Activated CD4-positive, alpha-beta memory T cell treated with anti-CD3 and anti-CD28 coated beads, Interleukin-2, amount 10 ng/mL, durations not matched to agents 7 days and 5 days (primary cell): Measurements from ENCODE around the gene NFIL3. TPM values are rescaled to one million over a fixed set of nuclear protein-coding genes. Genes with fewer than 3 reads are reported as not detected.
"Not testable (repeated sequence)": the region's sequence is repeated elsewhere in the genome, so short reads cannot be mapped to it uniquely, and the experiment has no call there.

Experiments used
- CTCF ChIA-PET: fragments of 350-600 bp; sonication (Branson Sonifier 250); formaldehyde crosslinking; loops from one replicate; lab custom pipeline; 2021; ENCODE audit warnings: antibody characterized with exemption, inconsistent platforms; lab: Charles Lee
- POLR2A ChIA-PET: fragments of 350-600 bp; sonication (Branson Sonifier 250); formaldehyde crosslinking; loops from one replicate; lab custom pipeline; 2021; ENCODE audit warnings: antibody characterized with exemption; lab: Charles Lee
- DNase-seq: peaks from one replicate; pipeline ENCODE4 v3.0.0-alpha.2; 2020
- H3K27ac Mint-ChIP-seq: one replicate; pipeline ENCODE4 v1.8.0; 2021; ENCODE audit warnings: mild to moderate bottlenecking, mixed read lengths
- H3K27me3 Mint-ChIP-seq: one replicate; pipeline ENCODE4 v1.8.0; 2021; ENCODE audit warnings: mixed read lengths
- H3K36me3 Mint-ChIP-seq: one replicate; pipeline ENCODE4 v1.8.0; 2021; ENCODE audit warnings: low read depth, mixed read lengths
- H3K4me1 Mint-ChIP-seq: one replicate; pipeline ENCODE4 v1.8.0; 2021; ENCODE audit warnings: mixed read lengths
- H3K4me3 Mint-ChIP-seq: one replicate; pipeline ENCODE4 v1.8.0; 2021; ENCODE audit warnings: mild to moderate bottlenecking, mixed read lengths
- H3K9me3 Mint-ChIP-seq: one replicate; pipeline ENCODE4 v1.8.0; 2021; ENCODE audit warnings: mixed read lengths
- total RNA-seq, 2 experiments: library from RNA; stranded (reverse); gene quantifications; one replicate each; pipeline ENCODE4 v1.2.3, GENCODE V29; 2021

Gene NFIL3
- total RNA-seq, 2 experiments from 2014 or later: 98.9 to 100 TPM

DNA sequence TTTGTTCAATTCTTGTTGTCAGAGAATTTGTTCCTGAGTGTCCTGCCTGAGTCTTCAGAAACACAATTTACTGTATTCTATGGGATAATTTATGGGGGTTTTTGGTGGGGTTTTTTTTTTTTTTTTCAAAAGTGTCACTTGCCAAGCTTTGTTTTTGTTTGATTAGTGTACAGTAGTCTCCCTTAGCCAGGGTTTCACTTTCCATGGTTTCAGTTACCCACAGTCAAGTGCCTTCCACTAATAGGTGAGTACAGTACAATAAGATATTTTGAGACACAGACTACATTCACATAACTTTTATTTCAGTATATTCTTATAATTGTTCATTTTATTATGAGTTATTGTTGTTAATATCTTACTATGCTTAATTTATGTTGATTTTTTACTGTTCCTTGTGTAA, 36.9 kb downstream of the NFIL3 start:
- Mint-ChIP-seq H3K4me1 (no peaks in the 10 kb centered on the region), H3K4me3 (no peak overlapping the region), H3K36me3 (peaks cover 8% of the 10 kb centered on the region), H3K9me3 (peaks cover 4% of the 10 kb centered on the region), H3K27me3 (peaks cover 10% of the 10 kb centered on the region), H3K27ac (no peak overlapping the region)
- ChIA-PET CTCF (interaction anchor here (0.9 kb wide), 1 partner anchor 40 kb away, joined by 3 read pairs; no protein-coding TSS in a partner anchor), POLR2A (interaction anchor here (2.5 kb wide), 1 partner anchor 10 kb away, joined by 8 read pairs; no protein-coding TSS in a partner anchor)
- no peak for DNase-seq

DNA sequence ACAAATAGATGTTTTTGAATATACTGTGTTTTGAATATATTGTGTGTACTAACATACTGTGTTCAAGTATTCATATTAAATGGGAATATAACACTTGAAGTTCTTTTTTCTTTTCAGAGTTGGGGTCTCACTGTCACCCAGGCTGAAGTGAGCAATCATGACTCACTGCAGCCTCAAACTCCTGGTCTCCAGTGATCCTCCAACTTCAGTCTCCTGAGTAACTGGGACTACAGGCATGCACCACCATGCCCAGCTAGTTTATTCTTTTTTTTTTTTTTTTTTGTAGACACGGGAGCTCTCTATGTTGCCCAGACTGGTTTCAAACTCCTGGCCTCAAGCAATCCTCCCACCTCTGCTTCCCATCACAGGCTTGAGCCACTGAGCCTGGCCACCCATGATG, 38.7 kb downstream of the NFIL3 start:
- peaks cover 20% of the 10 kb centered on the region for H3K27me3 Mint-ChIP-seq
- ChIA-PET CTCF (interaction anchor here (0.6 kb wide), 2 partner anchors 139 to 470 kb away, joined by 3 to 4 read pairs; no protein-coding TSS in a partner anchor), POLR2A (no interaction called here)
- no peaks in the 10 kb centered on the region for H3K4me1 Mint-ChIP-seq
- no peak overlapping the region for H3K4me3 Mint-ChIP-seq
- no peak overlapping the region for H3K27ac Mint-ChIP-seq
- peaks cover 4% of the 10 kb centered on the region for H3K36me3 Mint-ChIP-seq
- H3K9me3 Mint-ChIP-seq: peaks cover 4% of the 10 kb centered on the region
- DNase-seq: no peak

- ChIA-PET POLR2A (interaction anchor here (1.2 to 1.5 kb wide), 2 partner anchors 13 to 14 kb away, joined by 3 to 7 read pairs; no protein-coding TSS in a partner anchor), CTCF (interaction anchor here (0.6 kb wide), 1 partner anchor 313 kb away, joined by 4 read pairs; no protein-coding TSS in a partner anchor)
- Mint-ChIP-seq H3K36me3 (peaks cover 4% of the 10 kb centered on the region), H3K27ac (no peak overlapping the region), H3K9me3 (peaks cover 2% of the 10 kb centered on the region), H3K27me3 (peaks cover 22% of the 10 kb centered on the region), H3K4me1 (no peaks in the 10 kb centered on the region), H3K4me3 (no peak overlapping the region)
- DNase-seq: no peak
Measured at GRCh38 chr9:91383577-91383976, 40.1 kb downstream of the NFIL3 start.

GRCh38 chr9:91382298-91382697, 41.3 kb downstream of the NFIL3 start:
- ChIA-PET CTCF (interaction anchor here (1.3 kb wide), 1 partner anchor 15 kb away, joined by 4 read pairs; no protein-coding TSS in a partner anchor), POLR2A (interaction anchor here (1.5 kb wide), 1 partner anchor 14 kb away, joined by 7 read pairs; no protein-coding TSS in a partner anchor)
- Mint-ChIP-seq H3K4me3 (no peak overlapping the region), H3K9me3 (peaks cover 5% of the 10 kb centered on the region), H3K4me1 (peaks cover under 1% of the 10 kb centered on the region), H3K36me3 (peaks cover 8% of the 10 kb centered on the region), H3K27ac (no peak overlapping the region), H3K27me3 (peaks cover 22% of the 10 kb centered on the region)
- no peak for DNase-seq

DNA sequence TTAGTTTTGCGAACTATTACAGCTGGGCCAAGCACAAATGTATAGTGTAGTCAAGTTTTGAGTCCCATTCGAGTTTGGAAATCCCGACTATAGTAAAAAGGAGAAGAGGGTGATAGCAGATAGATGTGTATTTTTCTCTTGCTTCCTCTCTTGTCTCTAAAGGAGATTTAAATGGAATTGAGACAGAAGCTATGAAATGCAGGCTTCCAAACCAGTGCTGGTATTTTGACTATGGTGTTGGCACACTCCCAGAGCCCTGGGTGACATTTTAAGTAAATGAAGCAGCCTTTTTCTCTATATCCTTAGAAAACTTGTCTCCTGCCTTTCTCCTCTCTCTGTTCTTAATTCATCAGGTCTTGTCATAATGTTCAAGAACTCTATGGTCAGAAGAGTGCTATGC, 44.2 kb downstream of the NFIL3 start:
- H3K4me1 Mint-ChIP-seq: peaks cover 12% of the 10 kb centered on the region
- ChIA-PET CTCF (no interaction called here), POLR2A (no interaction called here)
- H3K36me3 Mint-ChIP-seq: peaks cover 13% of the 10 kb centered on the region
- no peak overlapping the region for H3K4me3 Mint-ChIP-seq
- H3K27ac Mint-ChIP-seq: no peak overlapping the region
- no peak for DNase-seq
- H3K9me3 Mint-ChIP-seq: peaks cover 6% of the 10 kb centered on the region
- peaks cover 24% of the 10 kb centered on the region for H3K27me3 Mint-ChIP-seq

DNA sequence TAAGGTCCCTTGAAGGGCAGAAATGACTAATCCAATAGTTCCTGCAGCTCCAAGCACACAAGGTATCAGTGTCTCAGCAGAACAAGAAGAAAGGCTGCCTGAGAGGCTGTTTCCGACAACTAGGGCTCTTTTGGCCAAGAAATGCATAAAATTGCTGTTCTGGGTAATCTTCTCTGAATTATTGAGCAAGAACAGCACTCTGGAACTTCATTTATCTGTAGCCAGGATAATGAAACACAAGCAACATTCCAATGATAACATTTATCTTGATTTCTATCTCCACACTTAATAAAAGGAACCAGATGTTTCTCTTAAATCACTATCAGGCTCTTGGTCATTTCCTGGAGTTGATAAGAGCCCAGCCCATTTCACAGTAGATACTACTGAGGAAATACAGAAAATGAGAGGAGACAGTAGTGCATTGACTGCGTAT, 44.9 kb downstream of the NFIL3 start:
- H3K36me3 Mint-ChIP-seq: peaks cover 13% of the 10 kb centered on the region
- H3K27ac Mint-ChIP-seq: no peak overlapping the region
- ChIA-PET CTCF (no interaction called here), POLR2A (no interaction called here)
- H3K4me1 Mint-ChIP-seq: peaks cover 12% of the 10 kb centered on the region
- no peak overlapping the region for H3K4me3 Mint-ChIP-seq
- DNase-seq: no peak
- H3K27me3 Mint-ChIP-seq: peaks cover 24% of the 10 kb centered on the region
- peaks cover 6% of the 10 kb centered on the region for H3K9me3 Mint-ChIP-seq

DNA sequence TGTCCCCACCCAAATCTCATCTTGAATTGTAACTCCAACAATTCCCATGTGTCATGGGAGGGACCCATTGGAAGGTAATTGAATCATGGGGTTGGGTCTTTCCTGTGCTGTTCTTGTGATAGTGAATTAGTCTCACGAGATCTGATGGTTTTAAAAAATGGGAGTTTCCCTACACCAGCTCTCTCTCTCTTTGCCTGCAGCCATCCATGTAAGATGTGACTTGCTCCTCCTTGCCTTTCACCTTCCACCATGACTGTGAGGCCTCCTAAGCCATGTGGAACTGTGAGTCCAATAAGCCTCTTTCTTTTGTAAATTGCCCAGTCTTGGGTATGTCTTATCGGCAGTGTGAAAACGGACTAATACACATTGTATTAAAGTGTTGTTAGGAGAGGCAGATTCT, 45.6 kb downstream of the NFIL3 start:
- DNase-seq, H3K9me3 Mint-ChIP-seq, H3K4me3 Mint-ChIP-seq, CTCF ChIA-PET, H3K27ac Mint-ChIP-seq: not testable (repeated sequence)
- Mint-ChIP-seq H3K27me3 (peaks cover 23% of the 10 kb centered on the region), H3K36me3 (peaks cover 13% of the 10 kb centered on the region), H3K4me1 (peaks cover 12% of the 10 kb centered on the region)
- POLR2A ChIA-PET: interaction anchor here (1.2 kb wide), 1 partner anchor 13 kb away, joined by 3 read pairs; no protein-coding TSS in a partner anchor

DNA sequence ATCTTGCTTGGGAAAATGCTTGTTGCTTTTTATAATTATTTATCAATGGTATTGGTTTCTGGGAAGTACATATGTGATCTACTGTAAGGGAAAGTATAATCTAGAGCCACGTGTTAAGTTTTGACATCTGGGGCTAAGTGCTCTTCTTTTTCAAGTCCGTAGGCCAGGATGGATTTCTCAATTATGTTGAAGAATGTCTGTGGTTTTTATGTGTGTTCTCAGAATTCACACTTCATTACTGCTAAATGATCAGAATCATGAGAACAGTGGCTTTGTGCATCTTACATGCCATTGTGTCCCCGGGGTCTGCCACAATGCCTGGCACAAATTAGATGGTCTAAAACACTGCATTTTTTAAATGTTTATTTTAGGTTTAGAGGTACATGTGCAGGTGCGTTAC, 47.4 kb downstream of the NFIL3 start:
- Mint-ChIP-seq H3K4me1 (peaks cover 12% of the 10 kb centered on the region), H3K27ac (no peak overlapping the region), H3K4me3 (no peak overlapping the region), H3K9me3 (peaks cover 6% of the 10 kb centered on the region), H3K27me3 (peaks cover 11% of the 10 kb centered on the region), H3K36me3 (peaks cover 11% of the 10 kb centered on the region)
- POLR2A ChIA-PET: no interaction called here
- CTCF ChIA-PET: interaction anchor here (0.7 kb wide), 1 partner anchor 381 kb away, joined by 3 read pairs; no protein-coding TSS in a partner anchor
- no peak for DNase-seq

DNA sequence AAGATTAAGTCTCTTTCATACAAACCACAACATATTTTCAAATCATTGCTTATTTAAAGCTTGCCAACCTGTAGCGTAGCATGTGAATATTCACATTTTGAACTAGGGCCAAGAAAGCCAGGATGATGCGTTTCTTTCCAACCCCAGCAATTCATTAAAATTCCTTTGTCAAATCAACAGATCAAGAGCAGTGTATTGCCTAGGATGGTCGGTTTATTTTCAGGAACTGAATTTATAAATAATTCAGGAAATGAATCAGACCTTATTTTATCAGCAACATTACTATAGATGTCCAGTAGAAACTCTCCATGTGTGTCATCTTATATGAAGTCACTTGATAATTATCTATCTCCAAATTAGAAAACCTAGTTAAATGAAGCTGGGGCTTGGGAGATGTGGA, 48.7 kb downstream of the NFIL3 start:
- Mint-ChIP-seq H3K27me3 (peaks cover 4% of the 10 kb centered on the region), H3K4me1 (peaks cover 12% of the 10 kb centered on the region), H3K4me3 (no peak overlapping the region), H3K27ac (no peak overlapping the region), H3K36me3 (peaks cover 11% of the 10 kb centered on the region), H3K9me3 (peaks cover 6% of the 10 kb centered on the region)
- no peak for DNase-seq
- ChIA-PET POLR2A (interaction anchor here (0.9 kb wide), 1 partner anchor 22 kb away, joined by 3 read pairs; no protein-coding TSS in a partner anchor), CTCF (no interaction called here)

DNA sequence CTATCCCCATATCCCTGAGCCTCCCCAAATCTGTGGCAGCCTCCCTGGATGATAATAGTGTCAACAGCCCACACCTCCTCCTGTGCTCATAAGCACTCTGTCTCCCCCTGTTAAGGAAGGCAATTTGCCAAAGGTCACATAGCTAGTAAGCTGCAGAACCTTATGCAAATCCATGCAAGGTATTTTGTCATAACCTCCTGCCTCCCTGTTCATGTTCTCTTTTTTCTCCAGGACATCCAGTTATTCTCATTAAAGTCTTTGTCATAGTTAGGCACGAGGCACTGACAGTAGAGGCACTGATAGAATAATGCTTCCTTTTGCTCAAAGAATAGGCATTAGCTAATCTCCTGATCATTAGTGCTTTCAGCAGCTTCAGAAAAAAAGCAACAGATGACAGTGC, 51.7 kb downstream of the NFIL3 start:
- CTCF ChIA-PET: no interaction called here
- Mint-ChIP-seq H3K36me3 (peaks cover 6% of the 10 kb centered on the region), H3K27me3 (peaks cover 12% of the 10 kb centered on the region), H3K9me3 (peaks cover 1% of the 10 kb centered on the region), H3K27ac (no peak overlapping the region), H3K4me1 (peaks cover 8% of the 10 kb centered on the region), H3K4me3 (no peak overlapping the region)
- DNase-seq: no peak
- POLR2A ChIA-PET: no interaction called here

DNA sequence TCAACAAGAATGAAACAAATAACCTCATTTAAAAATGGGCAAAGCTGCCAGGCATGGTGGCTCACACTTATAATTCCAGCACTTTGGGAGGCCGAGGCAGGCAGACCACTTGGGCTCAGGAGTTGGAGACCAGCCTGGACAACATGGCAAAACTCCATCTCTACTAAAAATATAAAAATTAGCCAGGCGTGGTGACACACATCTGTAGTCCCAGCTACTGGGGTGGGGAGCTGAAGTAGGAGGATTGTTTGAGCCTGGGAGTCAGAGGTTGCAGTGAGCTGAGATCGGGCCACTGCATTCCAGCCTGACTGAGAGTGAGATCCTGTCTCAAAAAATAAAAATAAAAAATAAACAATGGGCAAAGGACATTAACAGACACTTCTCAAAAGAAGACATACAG, 53.6 kb downstream of the NFIL3 start:
- CTCF ChIA-PET, POLR2A ChIA-PET, H3K4me1 Mint-ChIP-seq, H3K4me3 Mint-ChIP-seq, H3K9me3 Mint-ChIP-seq, H3K36me3 Mint-ChIP-seq, H3K27ac Mint-ChIP-seq, DNase-seq: not testable (repeated sequence)
- peaks cover 12% of the 10 kb centered on the region for H3K27me3 Mint-ChIP-seq

- DNase-seq: no peak
- H3K4me1 Mint-ChIP-seq: peaks cover 23% of the 10 kb centered on the region
- H3K27me3 Mint-ChIP-seq: peaks cover 10% of the 10 kb centered on the region
- no peak overlapping the region for H3K4me3 Mint-ChIP-seq
- H3K36me3 Mint-ChIP-seq: peaks cover 12% of the 10 kb centered on the region
- H3K9me3 Mint-ChIP-seq: peaks cover 8% of the 10 kb centered on the region
- ChIA-PET POLR2A (interaction anchor here (1.0 to 1.3 kb wide), 2 partner anchors 13 to 59 kb away, joined by 3 to 4 read pairs; partner anchors contain the start of gene NFIL3), CTCF (interaction anchor here (1.3 kb wide), 1 partner anchor 62 kb away, joined by 4 read pairs; no protein-coding TSS in a partner anchor)
- H3K27ac Mint-ChIP-seq: no peak overlapping the region
Measured at GRCh38 chr9:91364702-91365101, 58.9 kb downstream of the NFIL3 start.

- ChIA-PET CTCF (no interaction called here), POLR2A (interaction anchor here (1.3 kb wide), 1 partner anchor 60 kb away, joined by 4 read pairs; the partner anchor contains the start of gene NFIL3)
- H3K36me3 Mint-ChIP-seq: peaks cover 19% of the 10 kb centered on the region
- peaks cover 10% of the 10 kb centered on the region for H3K27me3 Mint-ChIP-seq
- peaks cover 30% of the 10 kb centered on the region for H3K4me1 Mint-ChIP-seq
- no peak for DNase-seq
- H3K27ac Mint-ChIP-seq: no peak overlapping the region
- peaks cover 8% of the 10 kb centered on the region for H3K9me3 Mint-ChIP-seq
- no peak overlapping the region for H3K4me3 Mint-ChIP-seq
Measured at GRCh38 chr9:91364005-91364404, 59.6 kb downstream of the NFIL3 start.
